T-cell (primary cell): ENCODE measurements around the gene TBC1D22A. TPM values are rescaled to one million over a fixed set of nuclear protein-coding genes. Genes with fewer than 3 reads are reported as not detected.

Experiments used
- ATAC-seq, 4 experiments: fragments of 200-7000 bp in 3 of 4; fragments of 150-1000 bp in 1 of 4; cut with Tn5 transposase; replicated peaks in 1 of 4; 1 replicate in 3 of 4; 2 replicates in 1 of 4; pipeline ENCODE4 v1.10.0; 2021; ENCODE audit warnings: moderate library complexity in 3 of 4, mild to moderate bottlenecking in 2 of 4, moderate number of reproducible peaks in 1 of 4
- CTCF ChIA-PET, 2 donors: fragments of 300-600 bp; sonication (Branson Sonifier 250); formaldehyde crosslinking; loops; one replicate each; lab custom pipeline; 2022; ENCODE audit warnings: antibody characterized with exemption in 2 of 2; lab: Charles Lee
- POLR2A ChIA-PET, 2 donors: fragments of 300-600 bp; sonication (Branson Sonifier 250); formaldehyde crosslinking; loops; one replicate each; lab custom pipeline; 2022; ENCODE audit warnings: antibody characterized with exemption in 2 of 2; lab: Charles Lee
- DNase-seq, 35 experiments: peaks; one replicate each; pipeline versions ENCODE4 v3.0.0 to v3.0.0-alpha.2; 2013 to 2023
- H3K27ac ChIP-seq: one replicate; pipeline ENCODE4 v1.5.1; 2013; ENCODE audit warnings: low read length
- H3K27me3 ChIP-seq, 2 experiments: replicated peaks in 1 of 2; 1 replicate in 1 of 2; 2 replicates in 1 of 2; pipeline versions ENCODE4 v1.6.1 to v1.7.0; 2013; ENCODE audit warnings: low read length in 1 of 2, mixed read lengths in 1 of 2; ENCODE audit not compliant: control insufficient read depth in 2 of 2, insufficient read depth in 2 of 2; ENCODE audit errors: extremely low read depth in 1 of 2
- H3K36me3 ChIP-seq, 2 donors: 1 replicate in 1 of 2; 2 replicates in 1 of 2; pipeline versions ENCODE4 v1.6.1 to v1.7.0; 2013; ENCODE audit warnings: low read length in 1 of 2; ENCODE audit not compliant: control insufficient read depth in 2 of 2, insufficient read depth in 1 of 2; ENCODE audit errors: extremely low read depth in 1 of 2
- H3K4me1 ChIP-seq, 2 experiments: 1 replicate in 1 of 2; 2 replicates in 1 of 2; pipeline versions ENCODE4 v1.6.1 to v1.7.0; 2013; ENCODE audit warnings: low read length in 2 of 2, mixed read lengths in 1 of 2; ENCODE audit not compliant: insufficient read depth in 2 of 2, control insufficient read depth in 1 of 2; ENCODE audit errors: extremely low read depth in 1 of 2
- H3K4me3 ChIP-seq, 2 donors: 1 replicate in 1 of 2; 2 replicates in 1 of 2; pipeline versions ENCODE4 v1.5.1 to v1.7.0; 2013; ENCODE audit warnings: mild to moderate bottlenecking in 2 of 2, low read length in 1 of 2, moderate library complexity in 1 of 2; ENCODE audit not compliant: control insufficient read depth in 1 of 2; ENCODE audit errors: extremely low read depth in 1 of 2
- H3K9me3 ChIP-seq: 2 replicates; pipeline ENCODE4 v1.7.0; 2013
- H3K27ac Mint-ChIP-seq, 2 donors: one replicate each; pipeline ENCODE4 v1.8.0; 2020 to 2021; ENCODE audit warnings: mild to moderate bottlenecking in 2 of 2, mixed read lengths in 2 of 2
- H3K27me3 Mint-ChIP-seq, 2 donors: one replicate each; pipeline ENCODE4 v1.8.0; 2021 to 2022; ENCODE audit warnings: mixed read lengths in 2 of 2
- H3K36me3 Mint-ChIP-seq: one replicate; pipeline ENCODE4 v1.8.0; 2021; ENCODE audit warnings: mixed read lengths
- H3K4me1 Mint-ChIP-seq, 3 donors: one replicate each; pipeline ENCODE4 v1.8.0; 2020 to 2022; ENCODE audit warnings: mixed read lengths in 3 of 3, mild to moderate bottlenecking in 1 of 3
- H3K4me3 Mint-ChIP-seq, 3 donors: one replicate each; pipeline ENCODE4 v1.8.0; 2020 to 2022; ENCODE audit warnings: mild to moderate bottlenecking in 3 of 3, mixed read lengths in 3 of 3, moderate library complexity in 3 of 3
- H3K9me3 Mint-ChIP-seq, 3 donors: one replicate each; pipeline ENCODE4 v1.8.0; 2020 to 2022; ENCODE audit warnings: mixed read lengths in 3 of 3
- WGBS: methylation state at CpG from one replicate; pipeline ENCODE4 v1.1.5; 2013; ENCODE audit warnings: missing lambda C conversion rate; ENCODE audit not compliant: insufficient coverage; 5-methylcytosine and 5-hydroxymethylcytosine counted together
- total RNA-seq, 35 experiments: library from RNA in 6 of 35; stranded (reverse) in 6 of 35; fragments of 120-200 nt in 1 of 35; gene quantifications; one replicate each; pipeline versions ENCODE4 v1.2.1 to v1.2.4 and lab custom pipeline; 2013 to 2026

Gene TBC1D22A
- total RNA-seq, 5 donors from 2014 or later (not counting 1 experiment from before 2014, with no cell fraction given) = 38.3 to 67.8 (median 57.7) TPM

- H3K27ac ChIP-seq = no peak overlapping the region
- H3K36me3 ChIP-seq = no peaks in the 10 kb centered on the region
- 97% methylated on average over 2 of the region's 6 CpGs for WGBS
- DNase-seq (peak in 2 of 35 experiments; percentile 5 to 20), ATAC-seq (no peak)
- ChIA-PET CTCF (no interaction called here), POLR2A (no interaction called here)
- H3K9me3 ChIP-seq = no peaks in the 10 kb centered on the region
- no peaks in the 10 kb centered on the region for H3K36me3 Mint-ChIP-seq
- H3K4me3 Mint-ChIP-seq = no peak overlapping the region
- H3K4me3 ChIP-seq = no peak overlapping the region
- no peaks in the 10 kb centered on the region for H3K27me3 Mint-ChIP-seq
- H3K27me3 ChIP-seq = no peaks in the 10 kb centered on the region
- no peak overlapping the region for H3K27ac Mint-ChIP-seq
- H3K4me1 ChIP-seq = no peaks in the 10 kb centered on the region
- H3K4me1 Mint-ChIP-seq = no peaks in the 10 kb centered on the region
- no peaks in the 10 kb centered on the region for H3K9me3 Mint-ChIP-seq
Observed at GRCh38 chr22:47194476-47195155, 432.2 kb downstream of the TBC1D22A start.

- Mint-ChIP-seq H3K9me3 (no peaks in the 10 kb centered on the region), H3K27me3 (no peaks in the 10 kb centered on the region), H3K4me1 (no peaks in the 10 kb centered on the region), H3K36me3 (no peaks in the 10 kb centered on the region), H3K4me3 (no peak overlapping the region), H3K27ac (no peak overlapping the region)
- ATAC-seq (no peak), DNase-seq (peak in 1 of 35 experiments; percentile 7)
- Histone ChIP-seq H3K4me1 (no peaks in the 10 kb centered on the region), H3K9me3 (no peaks in the 10 kb centered on the region), H3K36me3 (no peaks in the 10 kb centered on the region), H3K27me3 (no peaks in the 10 kb centered on the region), H3K27ac (no peak overlapping the region), H3K4me3 (no peak overlapping the region)
- ChIA-PET POLR2A (no interaction called here), CTCF (no interaction called here)
- WGBS = 78% methylated on average over 9 of the region's 9 CpGs
Observed at GRCh38 chr22:47195156-47195483, 432.7 kb downstream of the TBC1D22A start.

GRCh38 chr22:47195484-47196165, 433.2 kb downstream of the TBC1D22A start:
- H3K9me3 Mint-ChIP-seq = no peaks in the 10 kb centered on the region
- no peaks in the 10 kb centered on the region for H3K27me3 Mint-ChIP-seq
- H3K27ac Mint-ChIP-seq = no peak overlapping the region
- Histone ChIP-seq H3K4me3 (no peak overlapping the region), H3K36me3 (no peaks in the 10 kb centered on the region), H3K4me1 (no peaks in the 10 kb centered on the region), H3K9me3 (no peaks in the 10 kb centered on the region), H3K27ac (no peak overlapping the region), H3K27me3 (no peaks in the 10 kb centered on the region)
- ChIA-PET POLR2A (no interaction called here), CTCF (no interaction called here)
- ATAC-seq = no peak
- no peaks in the 10 kb centered on the region for H3K36me3 Mint-ChIP-seq
- DNase-seq = peak in 3 of 35 experiments; percentile 1 to 19 (median 5)
- WGBS = 89% methylated on average over 5 of the region's 15 CpGs
- H3K4me3 Mint-ChIP-seq = no peak overlapping the region
- no peaks in the 10 kb centered on the region for H3K4me1 Mint-ChIP-seq

DNA sequence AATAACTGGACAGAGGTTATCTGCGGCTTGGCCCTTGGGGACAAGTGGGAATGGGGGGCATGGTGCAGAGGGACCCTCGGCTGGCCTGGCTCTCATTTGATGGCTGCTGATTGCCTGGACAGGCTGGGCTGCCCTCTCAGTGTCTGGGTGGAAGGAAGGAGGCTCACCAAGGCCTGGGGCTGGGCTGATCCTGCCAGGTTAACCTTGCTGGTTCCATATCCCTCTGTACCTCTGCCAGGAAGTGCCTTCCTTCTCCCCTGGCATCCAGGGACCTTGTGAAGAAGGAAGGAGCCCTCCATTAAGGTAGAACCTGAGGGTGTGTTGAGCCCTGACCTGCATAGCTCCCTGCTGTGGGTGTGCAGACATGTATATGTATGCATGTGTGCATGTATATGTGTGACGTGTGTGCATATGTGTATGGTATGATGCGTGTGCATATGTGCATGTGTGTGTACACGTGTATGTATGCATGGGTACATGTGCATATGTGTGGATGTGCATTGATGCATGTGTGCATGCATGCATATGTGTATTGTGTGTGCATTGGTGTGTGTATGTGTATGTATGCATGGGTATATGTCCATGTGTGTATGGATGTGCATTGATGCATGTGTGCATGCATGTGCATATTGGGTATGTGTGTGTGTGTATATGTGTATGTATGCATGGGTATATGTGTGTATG, 433.9 kb downstream of the TBC1D22A start:
- H3K27me3 Mint-ChIP-seq = no peaks in the 10 kb centered on the region
- ATAC-seq (no peak), DNase-seq (peak in 1 of 35 experiments; percentile 11)
- H3K4me3 Mint-ChIP-seq = no peak overlapping the region
- Histone ChIP-seq H3K4me3 (no peak overlapping the region), H3K36me3 (no peaks in the 10 kb centered on the region), H3K27ac (no peak overlapping the region), H3K9me3 (no peaks in the 10 kb centered on the region), H3K27me3 (no peaks in the 10 kb centered on the region), H3K4me1 (no peaks in the 10 kb centered on the region)
- WGBS = 76% methylated on average over 4 of the region's 5 CpGs
- H3K4me1 Mint-ChIP-seq = no peaks in the 10 kb centered on the region
- ChIA-PET POLR2A (no interaction called here), CTCF (no interaction called here)
- no peaks in the 10 kb centered on the region for H3K36me3 Mint-ChIP-seq
- no peak overlapping the region for H3K27ac Mint-ChIP-seq
- H3K9me3 Mint-ChIP-seq = no peaks in the 10 kb centered on the region

DNA sequence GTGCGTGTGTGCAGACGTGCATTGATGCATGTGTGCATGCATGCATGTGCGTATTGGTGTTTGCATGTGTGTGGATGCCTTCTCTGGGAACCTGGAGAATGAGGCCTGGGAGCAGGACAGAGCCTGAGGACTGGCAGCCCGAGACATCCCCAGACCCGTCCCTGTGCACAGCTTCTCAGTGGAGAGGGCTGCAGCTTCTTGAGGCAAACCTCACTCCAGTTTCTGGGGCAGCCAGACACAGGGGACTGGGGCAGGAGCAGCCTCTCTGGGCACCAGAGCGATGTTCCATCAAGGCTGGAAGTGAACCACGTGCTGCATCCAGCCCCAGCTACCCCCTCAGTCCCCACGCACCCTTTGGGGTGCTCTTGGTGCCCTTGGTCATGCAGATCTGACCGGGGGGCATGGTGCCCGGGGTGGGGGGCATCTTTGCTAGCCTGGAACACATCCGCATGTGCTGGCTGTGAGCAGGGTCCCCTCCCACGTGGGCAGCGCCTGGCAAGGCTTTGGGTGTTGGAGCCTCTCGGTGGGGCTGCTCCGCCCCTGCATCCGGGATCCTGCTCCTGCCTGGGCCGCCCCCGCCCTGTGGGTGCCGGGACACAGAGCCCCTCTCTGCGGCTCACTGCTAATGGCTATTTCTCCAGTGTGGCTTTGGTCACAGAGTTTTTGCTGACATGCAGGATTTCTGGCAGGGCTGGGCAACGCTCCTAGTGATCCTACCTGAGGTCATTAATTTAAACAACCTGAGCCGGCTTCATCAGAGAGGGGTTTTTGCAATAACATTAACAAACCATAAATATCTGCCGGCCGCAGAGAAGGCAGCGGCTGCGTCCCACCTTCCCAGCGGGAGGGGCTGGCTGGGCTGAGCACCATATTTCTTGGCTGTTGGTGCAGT, 434.7 kb downstream of the TBC1D22A start:
- H3K27me3 Mint-ChIP-seq = no peaks in the 10 kb centered on the region
- H3K4me3 Mint-ChIP-seq = no peak overlapping the region
- DNase-seq (peak in 2 of 35 experiments; percentile 9 to 13), ATAC-seq (no peak)
- no peaks in the 10 kb centered on the region for H3K36me3 Mint-ChIP-seq
- Histone ChIP-seq H3K27ac (no peak overlapping the region), H3K4me3 (no peak overlapping the region), H3K36me3 (no peaks in the 10 kb centered on the region), H3K9me3 (no peaks in the 10 kb centered on the region), H3K4me1 (no peaks in the 10 kb centered on the region), H3K27me3 (no peaks in the 10 kb centered on the region)
- H3K4me1 Mint-ChIP-seq = no peaks in the 10 kb centered on the region
- CTCF ChIA-PET = no interaction called here
- 82% methylated on average over 24 of the region's 27 CpGs for WGBS
- H3K27ac Mint-ChIP-seq = no peak overlapping the region
- POLR2A ChIA-PET = no interaction called here
- no peaks in the 10 kb centered on the region for H3K9me3 Mint-ChIP-seq
